Inflammatory macrophage treated with lipopolysaccharide for 4 hours (primary cell): ENCODE results near the gene TNFSF15.

Experiments
- DNase-seq: peaks from one replicate; pipeline ENCODE4 v3.0.0-alpha.2; 2020

TNFSF15 gene

DNA sequence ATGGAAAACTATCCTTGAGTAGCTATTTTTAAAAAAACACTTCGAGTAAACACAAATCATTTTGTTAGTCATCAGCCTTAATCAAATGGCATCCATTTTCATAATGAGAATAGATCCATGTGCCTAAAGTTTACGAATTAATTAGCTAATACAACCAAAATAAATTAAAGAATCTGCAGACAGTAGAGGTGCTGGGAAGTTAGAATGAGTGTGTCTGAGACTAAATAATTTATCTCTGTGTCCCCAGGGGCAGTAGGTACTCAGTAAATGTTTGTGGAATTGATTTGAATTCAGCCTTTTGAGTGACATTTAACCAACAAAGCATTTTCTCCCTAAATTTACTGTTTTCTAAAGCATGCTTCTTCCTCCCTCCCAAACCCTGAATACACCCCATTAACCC is 18.6 kb downstream of the TNFSF15 start:
- no peak for DNase-seq

DNA sequence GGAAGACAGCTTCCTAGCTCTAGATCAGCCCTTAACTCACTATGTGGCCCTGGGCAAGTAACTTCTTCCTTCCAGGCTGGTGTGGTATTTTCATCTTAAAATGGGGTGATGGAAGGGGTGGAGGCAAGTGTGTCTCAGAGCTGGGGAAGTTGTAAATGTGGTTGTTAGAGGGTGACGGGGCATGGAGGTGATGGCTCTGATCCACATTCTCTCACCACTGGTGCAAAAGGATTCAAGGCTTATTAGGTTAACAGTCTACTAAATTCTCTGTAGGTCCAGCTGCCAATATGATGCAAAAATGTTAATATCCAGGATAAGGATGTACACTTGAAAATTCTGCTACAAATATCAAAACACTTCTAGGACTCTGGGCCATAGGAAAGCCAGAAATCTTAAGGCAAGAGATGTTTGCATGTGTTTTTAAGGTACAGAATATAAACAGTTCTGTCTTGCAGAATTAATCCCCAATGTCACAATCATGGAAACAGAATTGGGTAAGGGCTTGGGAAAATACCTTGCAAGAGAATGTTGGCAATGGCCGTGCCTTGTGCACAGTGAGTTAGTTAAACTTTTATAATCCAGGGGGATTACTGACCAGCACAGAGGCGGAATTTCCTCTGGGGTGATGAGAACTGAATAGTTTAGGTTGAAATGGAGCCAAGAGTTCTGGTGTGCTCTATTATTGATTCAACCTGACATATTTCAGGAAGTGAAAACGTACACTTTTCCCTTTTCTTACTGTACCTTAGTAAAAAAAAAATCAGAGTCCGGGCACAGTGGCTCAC is 19.8 kb downstream of the TNFSF15 start:
- DNase-seq: no peak

DNA sequence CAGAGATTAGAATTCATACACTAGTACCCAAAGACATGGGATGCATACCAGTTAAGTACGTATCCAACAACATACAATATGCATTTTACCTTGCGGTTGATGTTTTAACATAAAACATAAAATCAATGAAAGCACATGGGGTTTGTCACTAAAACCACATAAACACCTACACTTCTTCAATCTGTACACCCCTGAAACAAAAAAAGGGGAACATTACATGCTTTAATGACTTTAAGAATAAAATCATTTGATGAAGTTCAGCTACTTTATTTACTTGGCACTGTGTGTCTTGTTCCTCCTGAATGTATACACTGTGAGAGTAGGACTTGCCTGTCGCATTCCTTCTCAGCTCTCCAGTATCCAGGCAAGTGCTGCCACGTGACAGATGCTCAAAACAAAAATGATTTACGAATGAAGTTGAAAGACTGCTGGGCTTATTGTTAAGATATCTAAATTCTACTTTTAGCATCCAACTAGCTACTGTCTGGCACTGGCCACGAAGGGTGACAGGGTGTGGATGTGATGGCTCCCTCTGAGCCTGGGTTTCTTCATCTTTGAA is 21.0 kb downstream of the TNFSF15 start:
- no peak for DNase-seq

DNA sequence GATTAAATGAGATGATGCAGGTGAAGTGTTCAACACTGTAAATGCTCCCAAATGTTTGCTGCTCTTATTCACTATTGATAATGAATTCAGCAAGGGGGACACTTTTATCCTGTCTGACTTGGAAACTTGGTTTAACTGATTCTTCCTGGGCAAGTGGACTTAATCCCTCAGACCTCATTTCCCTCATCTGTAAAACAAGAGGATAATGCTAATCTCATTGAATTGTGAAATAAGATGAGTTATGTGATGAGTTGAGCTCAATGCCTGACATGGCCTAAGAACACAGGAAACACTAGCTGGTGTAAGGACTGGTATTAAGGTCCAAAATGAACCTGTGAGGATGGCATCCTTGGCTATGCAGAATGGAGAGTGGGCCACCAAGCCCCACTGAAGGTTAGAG is 23.3 kb downstream of the TNFSF15 start:
- no peak for DNase-seq

DNA sequence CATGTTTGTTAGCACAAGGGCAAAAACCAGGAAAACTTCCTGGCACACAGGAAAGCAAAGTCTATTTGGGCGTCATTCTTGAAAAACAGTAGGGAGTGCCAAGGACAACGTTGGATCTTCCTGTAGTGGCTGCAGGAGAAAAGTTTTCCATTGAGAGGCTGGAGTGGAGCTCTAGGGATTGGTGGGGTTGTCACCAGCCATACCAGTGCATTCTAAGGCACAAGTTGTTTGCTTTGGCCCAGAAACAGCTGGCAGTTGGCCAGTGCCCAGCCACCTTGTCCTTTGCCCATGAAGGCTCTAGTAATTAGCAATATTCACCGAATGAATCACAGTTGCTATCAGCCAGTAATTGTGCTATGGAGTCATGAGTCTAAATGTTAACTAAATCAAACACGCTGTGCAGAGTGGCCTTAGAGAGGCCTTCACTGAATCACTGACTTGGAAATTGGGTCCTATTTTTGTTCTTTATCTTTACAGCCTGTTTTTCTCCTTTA is 26.4 kb downstream of the TNFSF15 start:
- no peak for DNase-seq

DNA sequence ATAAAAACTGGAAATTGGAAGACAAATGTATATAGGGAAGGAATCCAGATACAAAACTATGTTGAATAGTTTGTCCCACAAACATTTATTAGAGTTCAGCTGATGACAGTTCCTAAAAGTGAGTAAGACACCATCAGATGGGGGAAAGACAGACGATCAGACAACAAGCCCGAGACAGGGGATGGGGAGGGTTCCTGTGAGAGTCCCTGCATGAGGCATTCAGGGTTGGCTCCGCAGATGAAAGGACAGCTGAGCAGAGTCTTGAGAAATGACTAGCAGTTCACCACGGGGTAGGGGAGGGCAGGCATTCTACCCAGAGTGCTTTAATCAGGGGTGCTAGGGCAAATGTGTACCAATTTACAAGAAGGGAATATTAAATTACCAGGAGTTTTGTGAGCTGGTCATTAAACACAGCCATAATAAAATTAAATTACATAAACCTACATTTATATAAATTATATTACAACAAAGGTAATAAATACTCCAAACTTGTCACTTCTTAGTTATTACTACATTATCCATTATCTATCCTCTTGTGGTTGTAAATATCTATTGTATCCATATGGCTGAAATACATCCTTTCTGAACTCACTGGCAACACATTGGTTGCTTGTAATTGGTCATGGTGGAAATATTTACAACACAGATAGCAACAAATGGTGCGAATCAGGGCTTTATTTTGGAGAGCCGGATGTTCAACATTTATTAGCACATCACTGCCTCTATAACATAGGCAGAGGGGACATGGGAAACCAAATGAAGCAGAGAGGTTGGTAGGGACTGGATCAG is 27.8 kb downstream of the TNFSF15 start:
- no peak for DNase-seq

DNA sequence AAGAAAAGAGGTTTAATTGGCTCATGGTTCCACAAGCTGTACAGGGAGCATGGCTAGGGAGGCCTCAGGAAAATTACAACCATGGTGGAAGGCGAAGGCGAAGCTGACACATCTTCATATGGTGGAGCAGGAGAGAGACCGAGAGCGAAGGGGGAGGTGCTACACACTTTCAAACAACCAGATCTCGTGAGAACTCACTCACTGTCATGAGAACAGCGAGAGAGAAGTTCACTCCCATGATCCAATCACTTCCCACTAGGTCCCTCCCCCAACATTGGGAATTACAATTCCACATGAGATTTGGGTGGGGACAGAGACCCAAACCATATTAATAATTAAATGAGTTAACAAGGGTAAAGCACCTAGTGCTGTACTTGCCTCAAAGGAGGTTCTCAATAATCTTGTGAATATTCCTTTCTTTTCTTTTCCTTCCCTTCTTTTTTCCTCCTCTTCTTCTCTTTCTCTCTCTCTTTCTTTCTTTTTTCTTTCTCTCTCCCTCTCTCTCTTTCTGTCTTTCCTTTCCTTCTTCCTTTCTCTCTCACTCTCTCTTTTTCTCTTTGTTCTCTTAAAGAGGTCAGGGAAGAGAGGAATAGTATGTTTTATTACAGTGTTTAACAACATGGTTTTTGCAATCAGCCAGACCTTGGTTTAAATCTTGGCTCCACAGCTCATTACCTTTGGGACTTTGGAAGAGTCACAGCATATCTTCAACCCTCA is 29.0 kb downstream of the TNFSF15 start:
- no peak for DNase-seq

DNA sequence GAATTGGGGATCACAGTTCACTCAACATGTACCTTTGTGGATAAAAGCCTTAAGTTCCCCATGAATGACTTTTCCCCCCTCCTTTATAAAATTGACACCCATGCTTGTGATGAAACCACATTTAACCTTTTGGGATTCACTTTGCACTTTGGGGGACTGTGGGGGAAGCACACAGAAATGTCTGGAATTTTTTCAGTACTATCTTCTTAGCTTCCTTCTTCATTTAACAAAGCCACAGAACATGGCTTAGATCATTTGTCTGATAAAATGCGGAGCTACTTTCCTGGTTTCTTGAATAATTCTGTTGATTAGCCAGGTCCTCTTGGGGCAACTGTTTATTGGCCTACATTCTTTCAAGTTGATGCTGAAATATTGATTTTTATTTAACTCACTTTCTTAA is 29.9 kb downstream of the TNFSF15 start:
- DNase-seq: no peak

DNA sequence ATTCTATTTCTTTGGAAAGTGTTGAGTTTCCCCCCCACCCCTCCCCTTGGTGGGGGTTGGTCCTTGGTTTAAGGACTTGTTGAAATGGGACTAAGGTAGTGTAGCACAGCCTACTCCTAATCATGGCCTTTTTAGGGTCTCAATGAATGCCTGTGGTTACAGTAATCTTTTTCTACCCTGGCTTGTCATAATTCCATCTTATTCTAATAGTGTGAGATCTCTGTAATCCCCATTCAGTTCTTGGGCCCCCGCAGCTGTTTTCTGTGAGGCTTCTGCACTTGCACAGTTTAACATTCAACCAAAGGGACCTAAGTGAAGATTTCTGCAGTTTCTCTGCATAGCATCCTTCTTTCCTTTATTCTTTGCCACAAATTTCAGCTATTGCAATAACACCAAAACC is 30.7 kb downstream of the TNFSF15 start:
- DNase-seq: no peak

DNA sequence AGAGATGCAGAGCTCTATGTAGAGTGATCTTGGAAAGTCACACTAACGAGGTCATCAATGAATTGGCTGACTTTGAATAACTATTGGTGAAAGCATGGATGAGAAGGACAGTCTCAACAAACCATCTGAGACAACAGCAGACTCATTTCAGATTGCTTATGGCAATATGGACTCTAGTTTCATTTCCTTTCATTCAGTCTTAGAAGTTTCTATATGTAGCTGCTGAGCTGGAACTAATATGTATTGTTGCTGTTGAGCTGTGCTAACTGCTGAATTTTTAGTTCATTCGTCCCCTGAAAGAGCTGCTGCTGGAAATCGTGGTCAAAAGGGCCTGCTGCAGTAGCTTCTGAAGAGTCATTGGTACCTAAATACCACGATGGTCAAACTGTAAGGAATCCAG is 31.3 kb downstream of the TNFSF15 start:
- DNase-seq: no peak

DNA sequence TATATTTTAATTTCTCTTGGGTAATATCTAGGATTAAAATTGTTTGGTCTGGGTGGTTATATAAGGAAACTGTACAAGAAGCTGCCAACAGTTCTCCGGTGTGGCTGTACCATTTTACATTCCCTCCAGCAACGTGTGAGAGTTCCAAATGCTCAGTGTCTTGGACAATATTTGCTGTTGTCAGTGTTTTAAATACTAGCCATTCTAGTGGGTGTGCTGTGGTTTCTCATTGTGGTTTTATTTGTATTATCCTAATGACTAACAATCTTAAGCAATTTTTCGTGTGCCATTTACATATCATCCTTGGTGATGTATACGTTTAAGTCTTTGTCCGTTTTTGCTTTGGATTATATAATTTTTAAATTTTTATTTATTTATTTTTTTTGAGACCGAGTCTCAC is 34.0 kb downstream of the TNFSF15 start:
- no peak for DNase-seq

DNA sequence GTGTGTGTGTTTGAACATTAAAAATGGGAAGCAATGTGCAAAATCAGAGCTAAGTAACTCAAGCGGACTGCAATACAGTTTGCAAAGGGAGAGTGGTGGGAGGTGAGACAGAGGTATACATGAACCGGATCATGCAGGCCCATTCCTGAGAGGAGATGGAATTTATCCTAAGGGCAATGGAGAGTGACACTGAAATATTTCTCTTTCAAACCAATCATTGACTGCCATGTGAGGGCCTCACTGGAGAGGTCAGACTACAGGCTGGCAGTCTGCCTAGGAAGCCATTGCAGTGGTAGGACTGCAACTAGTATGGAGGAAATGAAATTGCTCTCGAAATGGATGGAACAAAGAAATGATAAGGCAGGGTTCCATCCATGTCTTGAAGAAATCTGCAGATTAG is 34.8 kb downstream of the TNFSF15 start:
- DNase-seq: no peak

DNA sequence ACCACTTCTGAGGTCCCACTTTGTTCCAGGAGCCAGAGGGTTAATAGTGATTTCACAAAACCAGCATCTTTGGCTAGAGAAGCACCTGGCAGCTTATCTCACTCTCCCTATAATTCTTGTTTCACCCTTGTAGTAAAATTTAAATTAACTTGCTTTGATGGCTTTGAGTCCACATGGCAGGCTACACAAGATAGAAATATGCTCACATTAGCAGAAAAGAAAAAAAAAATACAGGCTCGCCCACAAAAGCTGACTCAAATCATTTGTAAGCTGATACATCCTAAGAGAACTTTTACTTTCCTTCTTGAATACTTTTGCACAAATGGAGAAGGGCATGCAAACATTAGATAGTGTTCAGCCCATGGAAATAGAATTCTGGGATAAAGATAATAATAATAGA is 36.2 kb downstream of the TNFSF15 start:
- peak; percentile 43 for DNase-seq

DNA sequence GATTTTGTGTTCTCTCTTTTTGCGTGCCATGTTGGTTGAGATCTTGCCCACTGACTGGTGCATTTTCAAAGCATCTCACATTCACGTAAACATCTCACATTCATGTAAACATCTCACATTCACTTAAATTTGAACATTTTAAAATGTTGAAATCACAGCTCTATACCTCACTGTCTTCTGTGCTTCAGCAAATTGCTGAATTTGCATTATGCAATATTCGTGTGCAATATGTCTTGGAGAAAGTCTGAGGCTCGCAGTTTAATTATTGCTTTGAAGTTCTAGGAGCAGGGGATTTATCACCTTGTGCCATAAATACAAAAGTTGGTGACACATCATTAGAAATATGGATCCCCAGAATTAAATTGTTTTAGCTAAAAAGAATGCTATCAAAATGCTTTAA is 42.6 kb downstream of the TNFSF15 start:
- DNase-seq: no peak

DNA sequence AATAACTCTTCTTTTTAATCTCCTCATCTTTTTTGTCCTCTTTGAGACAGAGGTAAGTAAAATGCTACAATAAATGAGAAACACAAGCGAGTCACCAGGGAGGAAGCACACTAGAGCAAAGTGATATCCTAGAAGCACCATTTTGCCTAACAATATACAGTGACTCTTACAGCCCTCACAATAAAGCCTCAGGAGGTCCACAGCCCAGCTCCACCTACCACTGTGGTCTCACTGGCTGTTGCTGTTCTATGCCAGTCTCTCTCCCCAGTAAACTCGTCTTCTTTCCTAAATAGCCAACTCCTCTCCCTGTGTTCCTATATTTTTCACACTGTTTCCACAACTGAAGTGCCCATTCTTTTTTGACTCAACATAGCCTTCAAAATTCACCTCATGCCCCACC is 44.3 kb downstream of the TNFSF15 start:
- DNase-seq: no peak

DNA sequence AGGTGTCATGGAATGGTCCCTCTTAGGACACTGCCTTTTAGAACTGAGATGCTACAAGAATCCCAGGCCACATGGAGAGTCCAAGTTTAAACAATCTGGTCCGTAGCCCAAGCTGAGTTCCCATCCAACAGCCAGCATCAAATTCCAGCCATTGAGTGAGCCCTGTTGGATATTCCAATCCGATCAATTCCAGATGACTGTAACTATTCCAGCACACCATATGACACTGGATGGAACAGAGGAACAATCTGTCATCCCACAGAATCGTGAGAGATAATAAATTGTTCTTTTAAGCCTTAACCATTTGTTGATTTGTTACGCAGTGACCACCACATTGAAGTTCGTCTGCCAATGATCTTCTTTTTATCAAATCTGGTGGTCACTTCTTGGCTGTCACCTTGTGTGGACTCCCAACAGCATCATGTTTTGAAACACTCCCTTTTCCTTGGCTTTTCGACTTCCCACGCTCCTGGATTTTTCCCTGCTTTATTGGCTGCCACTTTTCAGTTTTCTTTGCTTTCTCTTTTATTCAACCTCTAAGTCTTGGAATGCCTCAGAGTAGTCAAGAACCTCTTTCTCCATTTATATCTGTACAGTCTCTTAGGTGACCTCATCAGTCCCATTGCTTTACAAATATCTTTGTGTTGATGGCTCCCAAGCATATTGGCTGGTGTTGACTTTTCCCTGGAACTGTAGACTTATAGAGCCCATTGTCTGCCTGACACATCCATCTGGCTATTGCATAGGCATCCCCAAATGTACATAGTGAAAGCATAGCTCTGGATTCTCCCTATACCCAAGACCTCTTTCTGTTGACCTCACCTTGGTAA is 46.1 kb downstream of the TNFSF15 start:
- no peak for DNase-seq

DNA sequence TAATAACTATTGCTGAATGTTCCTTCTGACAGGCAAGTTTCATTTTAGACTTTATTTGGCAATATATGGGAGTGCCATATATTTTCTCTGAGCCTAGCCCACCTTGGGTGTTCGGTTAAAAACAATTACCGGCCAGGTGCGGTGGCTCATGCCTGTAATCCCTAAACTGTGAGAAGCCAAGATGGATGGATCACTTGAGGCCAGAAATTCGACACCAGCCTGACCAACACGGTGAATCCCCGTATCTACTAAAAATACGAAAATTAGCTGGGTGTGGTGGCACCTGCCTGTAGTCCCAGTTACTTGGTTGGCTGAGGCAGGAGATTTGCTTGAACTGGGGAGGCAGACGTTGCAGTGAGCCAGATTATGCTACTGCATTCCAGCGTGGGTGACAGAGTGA is 47.9 kb downstream of the TNFSF15 start:
- DNase-seq: no peak

DNA sequence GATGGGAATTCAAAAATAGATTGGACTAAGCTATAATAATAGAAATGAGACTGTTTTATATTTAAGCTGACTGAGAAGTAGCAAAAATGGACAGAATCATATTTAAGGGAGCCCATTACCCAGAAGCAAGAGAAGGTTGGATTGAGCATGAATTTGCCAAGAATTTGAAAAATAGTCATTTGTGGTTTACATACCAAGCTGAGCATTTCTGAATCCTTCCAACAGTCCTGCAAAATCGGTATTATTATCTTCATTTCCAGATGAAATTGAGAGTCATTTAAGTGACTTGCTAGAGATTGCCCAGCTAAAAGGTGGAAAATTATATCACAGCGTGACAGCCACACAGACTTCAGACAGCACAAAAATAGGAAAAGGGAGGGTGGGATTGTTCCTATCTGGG is 48.4 kb downstream of the TNFSF15 start:
- no peak for DNase-seq

DNA sequence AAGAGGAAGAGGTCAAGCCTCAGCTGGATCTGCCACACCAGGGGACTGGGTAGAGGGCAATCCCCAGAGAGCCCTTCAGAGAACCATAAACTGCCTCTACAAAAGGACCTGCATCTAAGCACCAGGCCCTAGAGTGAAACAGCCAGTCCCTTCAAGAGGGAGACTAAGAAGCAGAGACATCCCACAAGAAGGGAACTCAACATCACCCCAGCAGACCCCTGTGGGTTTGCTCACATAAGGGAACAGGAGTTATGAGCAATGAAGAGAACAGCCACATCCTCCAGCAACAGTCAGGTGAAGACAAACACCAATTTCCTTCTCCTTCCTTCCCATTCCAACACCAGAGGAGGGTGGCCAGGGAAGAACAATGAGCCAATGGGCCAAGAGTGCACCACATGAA is 48.9 kb downstream of the TNFSF15 start:
- DNase-seq: no peak

DNA sequence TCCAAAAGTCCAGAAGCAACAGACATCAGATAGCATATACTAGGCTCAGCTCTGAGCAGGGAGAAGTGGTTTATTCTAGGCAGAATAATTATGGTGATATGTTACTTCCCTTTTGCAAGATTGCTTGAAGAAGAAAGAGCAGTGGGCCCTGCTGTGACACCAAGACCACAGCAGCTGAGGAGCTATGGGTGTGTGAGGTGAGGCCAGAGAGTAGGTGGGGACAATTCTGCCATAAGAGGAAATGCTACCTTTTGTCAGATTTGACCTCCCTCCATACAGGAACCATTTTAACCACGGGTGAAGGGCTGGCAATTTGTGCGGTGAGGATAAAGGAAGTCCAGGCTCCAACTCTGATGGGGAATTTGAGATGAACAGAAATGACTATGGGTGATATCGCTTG is 51.3 kb downstream of the TNFSF15 start:
- DNase-seq: peak; percentile 39

DNA sequence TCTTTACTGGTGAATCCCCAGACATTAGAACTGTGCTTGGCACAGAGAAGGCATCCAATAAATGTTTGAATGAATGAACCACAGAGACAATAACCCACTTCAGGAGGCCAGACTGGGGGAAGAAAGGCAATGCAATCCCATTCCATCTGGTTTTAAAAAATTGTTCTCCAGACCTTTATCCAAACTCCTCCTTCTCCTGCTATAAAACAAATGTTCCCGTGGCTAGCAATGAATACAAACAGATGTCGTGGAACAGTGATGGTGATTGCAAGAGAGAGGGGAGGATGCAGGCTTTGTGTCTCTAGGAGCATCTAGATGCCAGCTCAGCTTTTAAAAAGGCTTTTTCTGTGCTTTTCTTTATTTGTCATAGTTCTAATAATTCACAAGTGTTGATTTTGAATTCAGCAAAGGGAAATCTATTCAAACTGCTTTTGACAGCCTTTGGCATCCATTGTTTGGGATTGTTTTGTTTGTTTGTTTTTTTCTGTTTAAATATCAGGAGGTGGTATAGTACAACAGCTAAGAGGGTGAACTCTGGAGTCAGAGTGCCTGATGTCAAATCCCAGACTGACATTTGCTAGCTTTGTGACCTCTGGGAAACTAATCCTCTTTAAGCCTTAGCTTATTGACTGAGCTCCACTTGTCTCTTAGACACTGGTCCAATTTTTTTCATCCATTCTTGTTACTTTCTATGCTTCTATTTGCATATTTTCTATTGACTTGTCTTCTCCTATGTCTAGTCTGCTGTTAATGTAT is 59.1 kb downstream of the TNFSF15 start:
- no peak for DNase-seq
